ENCODE results near the gene RBMS3.
"Not testable (repeated sequence)": the region's sequence is repeated elsewhere in the genome, so short reads cannot be mapped to it uniquely, and the experiment has no call there.

Gene RBMS3

DNA sequence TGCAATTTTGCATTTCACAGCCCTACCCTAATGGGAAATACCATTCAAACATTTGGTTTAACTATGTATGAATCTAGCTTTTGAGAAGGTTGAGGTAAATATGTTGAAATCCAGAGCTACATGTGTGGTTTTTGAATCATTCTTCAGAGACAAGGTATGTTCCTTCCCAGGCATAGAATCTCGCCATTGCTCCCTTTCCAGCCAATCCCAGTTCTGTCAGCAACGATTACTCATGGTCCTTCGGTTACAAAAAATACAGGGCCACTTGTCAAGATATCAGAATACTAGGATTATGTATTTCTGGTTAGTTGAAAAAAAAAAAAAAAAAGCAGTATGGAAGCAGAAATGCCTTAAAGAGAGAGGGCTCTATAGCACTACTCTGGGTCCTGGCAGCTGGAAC, 182.4 kb downstream of the RBMS3 start:
- H3K4me3 ChIP-seq (ENCODE audit: low read depth, low read length): no peak overlapping the region
- TF ChIP-seq, protein P1, sequence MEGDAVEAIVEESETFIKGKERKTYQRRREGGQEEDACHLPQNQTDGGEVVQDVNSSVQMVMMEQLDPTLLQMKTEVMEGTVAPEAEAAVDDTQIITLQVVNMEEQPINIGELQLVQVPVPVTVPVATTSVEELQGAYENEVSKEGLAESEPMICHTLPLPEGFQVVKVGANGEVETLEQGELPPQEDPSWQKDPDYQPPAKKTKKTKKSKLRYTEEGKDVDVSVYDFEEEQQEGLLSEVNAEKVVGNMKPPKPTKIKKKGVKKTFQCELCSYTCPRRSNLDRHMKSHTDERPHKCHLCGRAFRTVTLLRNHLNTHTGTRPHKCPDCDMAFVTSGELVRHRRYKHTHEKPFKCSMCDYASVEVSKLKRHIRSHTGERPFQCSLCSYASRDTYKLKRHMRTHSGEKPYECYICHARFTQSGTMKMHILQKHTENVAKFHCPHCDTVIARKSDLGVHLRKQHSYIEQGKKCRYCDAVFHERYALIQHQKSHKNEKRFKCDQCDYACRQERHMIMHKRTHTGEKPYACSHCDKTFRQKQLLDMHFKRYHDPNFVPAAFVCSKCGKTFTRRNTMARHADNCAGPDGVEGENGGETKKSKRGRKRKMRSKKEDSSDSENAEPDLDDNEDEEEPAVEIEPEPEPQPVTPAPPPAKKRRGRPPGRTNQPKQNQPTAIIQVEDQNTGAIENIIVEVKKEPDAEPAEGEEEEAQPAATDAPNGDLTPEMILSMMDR (IDR thresholded peaks at IDR 0.05; ENCODE audit: borderline replicate concordance, insufficient read depth, low read depth, low read length): no peak

DNA sequence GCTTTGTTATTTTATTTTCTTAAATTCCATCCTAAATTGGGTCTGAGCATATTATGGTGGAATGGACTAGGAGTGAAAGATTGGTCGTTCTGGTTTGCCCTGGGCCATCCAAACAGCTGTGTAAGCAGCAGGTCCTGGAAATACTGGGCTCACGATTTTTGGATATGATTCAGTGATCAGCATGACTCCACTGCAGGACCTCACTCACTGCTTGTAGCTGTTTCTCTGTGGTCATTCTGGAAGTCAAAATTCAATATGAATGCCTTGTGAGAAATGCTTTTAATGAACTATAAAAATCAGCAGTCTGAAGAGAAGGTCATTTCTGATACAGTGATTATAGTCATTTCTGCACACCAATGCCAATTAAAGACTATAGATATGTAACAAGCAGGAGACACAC, 185.0 kb downstream of the RBMS3 start:
- H3K4me3 ChIP-seq (ENCODE audit: low read depth, low read length): no peak overlapping the region

DNA sequence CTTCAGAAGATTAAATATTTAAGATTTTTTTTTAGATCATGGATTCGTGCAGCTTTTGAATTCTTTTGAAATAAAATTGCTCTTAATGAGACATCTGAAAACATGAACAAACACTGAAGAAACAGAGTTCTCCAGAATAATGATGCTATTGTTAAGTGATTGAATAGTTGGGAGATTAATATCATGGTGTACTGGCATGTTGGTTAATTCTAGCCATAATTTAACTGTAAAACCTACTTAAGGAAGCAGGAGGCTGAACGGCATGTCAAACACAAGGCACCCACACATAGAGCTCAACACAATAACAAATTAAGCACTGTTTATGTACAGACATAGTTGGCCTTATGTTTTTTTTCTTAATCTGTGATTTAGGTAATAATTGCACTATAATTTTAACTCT, 185.6 kb downstream of the RBMS3 start:
- H3K4me3 ChIP-seq (ENCODE audit: low read depth, low read length): no peak overlapping the region
- TF ChIP-seq, protein P1 (IDR thresholded peaks at IDR 0.05; ENCODE audit: borderline replicate concordance, insufficient read depth, low read depth, low read length): no peak

More for the DNA sequence above, 185.0 kb downstream of the RBMS3 start:
- TF ChIP-seq, protein P1 (IDR thresholded peaks at IDR 0.05; ENCODE audit: borderline replicate concordance, insufficient read depth, low read depth, low read length): no peak

DNA sequence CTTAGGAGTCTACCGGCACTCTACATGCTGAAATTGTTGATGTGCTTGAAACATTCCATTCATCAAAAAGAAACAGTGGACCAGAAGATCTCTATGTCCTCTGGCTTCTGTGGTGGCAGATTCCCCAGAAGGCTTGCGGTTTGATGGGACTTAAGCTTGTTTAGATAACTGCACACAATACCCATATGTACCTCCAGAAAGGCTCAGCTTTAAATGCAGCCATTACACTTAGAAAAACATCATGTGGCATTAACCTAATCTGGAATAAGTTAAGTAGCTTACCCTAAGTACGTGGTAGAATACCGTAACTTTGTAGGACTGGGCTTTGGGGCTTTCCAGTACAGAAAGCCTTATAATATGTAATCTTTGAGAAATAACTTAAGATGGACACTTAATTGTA, 187.3 kb downstream of the RBMS3 start:
- no peak overlapping the region for H3K4me3 ChIP-seq (ENCODE audit: low read depth, low read length)
- TF ChIP-seq, protein P1 (IDR thresholded peaks at IDR 0.05; ENCODE audit: borderline replicate concordance, insufficient read depth, low read depth, low read length): no peak

DNA sequence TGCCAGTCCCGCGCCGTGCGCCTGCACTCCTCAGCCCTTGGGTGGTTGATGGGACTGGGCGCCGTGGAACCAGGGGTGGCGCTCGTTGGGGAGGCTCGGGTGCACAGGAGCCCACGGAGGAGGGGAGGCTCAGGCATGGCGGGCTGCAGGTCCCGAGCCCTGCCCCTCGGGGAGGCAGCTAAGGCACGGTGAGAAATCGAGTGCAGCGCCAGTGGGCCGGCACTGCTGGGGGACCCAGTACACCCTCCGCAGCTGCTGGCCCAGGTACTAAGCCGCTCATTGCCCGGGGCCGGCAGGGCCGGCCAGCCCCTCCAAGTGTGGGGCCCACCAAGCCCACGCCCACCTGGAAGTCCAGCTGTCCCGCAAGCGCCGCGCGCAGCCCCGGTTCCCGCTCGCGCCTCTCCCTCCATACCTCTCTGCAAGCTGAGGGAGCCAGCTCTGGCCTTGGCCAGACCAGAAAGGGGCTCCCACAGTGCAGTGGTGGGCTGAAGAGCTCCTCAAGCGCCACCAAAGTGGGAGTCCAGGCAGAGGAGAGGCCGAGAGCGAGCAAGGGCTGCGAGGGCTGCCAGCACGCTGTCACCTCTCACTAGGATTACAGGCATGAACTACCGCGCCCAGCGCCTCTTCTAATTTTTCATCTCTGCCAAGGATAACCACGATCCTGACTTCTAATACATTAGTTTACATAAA, 192.8 kb downstream of the RBMS3 start:
- not testable (repeated sequence) for H3K4me3 ChIP-seq (ENCODE audit: low read depth, low read length)

DNA sequence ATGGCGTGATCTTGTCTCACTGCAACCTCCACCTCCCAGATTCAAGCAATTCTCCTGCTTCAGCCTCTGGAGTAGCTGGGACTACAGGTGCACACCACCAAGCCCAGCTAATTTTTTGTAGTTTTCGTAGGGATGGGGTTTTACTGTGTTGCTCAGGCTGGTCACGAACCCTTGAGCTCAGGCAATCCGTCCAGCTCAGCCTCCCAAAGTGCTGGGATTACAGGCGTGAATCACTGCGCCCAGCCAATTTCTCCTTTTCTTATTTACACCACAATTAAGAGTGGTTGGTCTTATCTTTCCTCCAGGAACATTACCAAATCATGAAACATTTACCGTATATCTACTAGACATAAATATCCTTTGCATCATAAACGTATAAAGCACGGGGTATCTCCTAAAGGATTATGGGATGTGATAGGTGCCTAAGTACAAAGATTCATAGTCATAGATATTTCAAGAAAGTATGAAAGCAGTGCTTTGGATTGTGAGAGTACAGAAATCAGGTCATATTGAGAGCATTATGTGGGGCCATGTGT, 194.5 kb downstream of the RBMS3 start:
- TF ChIP-seq, protein P1 (IDR thresholded peaks at IDR 0.05; ENCODE audit: borderline replicate concordance, insufficient read depth, low read depth, low read length): no peak
- H3K4me3 ChIP-seq (ENCODE audit: low read depth, low read length): no peak overlapping the region

DNA sequence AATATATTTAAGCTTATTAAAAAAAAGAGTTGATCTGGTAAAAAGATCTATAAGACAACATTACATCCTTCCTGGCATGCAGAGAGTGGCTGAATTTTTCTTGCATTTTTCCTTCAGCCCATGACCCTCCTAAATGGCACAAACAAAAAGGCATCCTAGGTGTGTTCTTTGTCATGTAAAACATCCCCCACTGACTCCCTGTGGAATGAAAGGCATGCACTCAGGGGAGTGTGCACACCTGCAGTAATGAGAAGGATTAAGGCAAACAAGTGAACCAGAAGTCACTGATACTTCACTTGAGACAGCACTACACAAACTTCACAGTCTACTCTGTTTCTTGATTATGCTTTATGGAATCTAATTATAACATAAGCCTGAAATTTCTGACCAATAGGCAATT, 195.0 kb downstream of the RBMS3 start:
- TF ChIP-seq, protein P1 (IDR thresholded peaks at IDR 0.05; ENCODE audit: borderline replicate concordance, insufficient read depth, low read depth, low read length): no peak
- H3K4me3 ChIP-seq (ENCODE audit: low read depth, low read length): no peak overlapping the region

Measured in GM12875 (cell line).